Adrenal gland (tissue), 5 donors: Measurements from ENCODE around the gene HDAC1.

Experiments
- CTCF ChIP-seq, 6 experiments: fragments of 450-650 bp in 4 of 6; fragments of 200-600 bp in 2 of 6; sonication (generic) in 1 of 6; IDR thresholded peaks; 1 replicate in 5 of 6; 2 replicates in 1 of 6; pipeline versions ENCODE4 v1.5.1 to v1.8.0; 2016 to 2021; ENCODE audit warnings: antibody characterized with exemption in 6 of 6, mild to moderate bottlenecking in 2 of 6, moderate library complexity in 1 of 6
- POLR2A ChIP-seq, 2 donors: fragments of 450-650 bp; IDR thresholded peaks; one replicate each; pipeline ENCODE4 v1.6.1; 2017; ENCODE audit warnings: antibody characterized with exemption in 2 of 2, mild to moderate bottlenecking in 2 of 2, moderate library complexity in 1 of 2
- donor health status: DM: no; HTN: no; CAD: no.

DNA sequence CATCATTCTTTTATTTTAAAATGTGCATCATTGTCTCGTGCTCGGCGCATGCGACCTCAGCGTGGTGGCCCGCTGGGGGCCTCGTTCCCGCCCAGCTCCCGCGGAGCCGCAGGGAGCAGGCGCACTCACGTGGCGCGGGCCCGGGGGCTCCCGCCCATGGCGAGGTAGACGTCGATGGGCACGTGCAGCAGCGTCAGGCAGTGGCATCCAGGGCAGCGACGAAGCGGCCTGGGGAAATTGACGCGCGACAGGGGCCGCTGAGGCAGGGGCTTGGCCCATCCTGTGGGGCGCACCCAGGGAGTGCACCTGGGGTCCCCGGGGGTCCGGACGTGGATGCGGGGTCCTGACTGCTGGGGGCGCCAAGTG is 69.4 kb downstream of the HDAC1 start:
- TF ChIP-seq CTCF (IDR thresholded peaks at IDR 0.05), result no peak
- no peak for TF ChIP-seq POLR2A (IDR thresholded peaks at IDR 0.05)
